B cell (primary cell): Measurements from ENCODE around the gene ALDH4A1.

Experiments
- CTCF ChIP-seq: fragments of 200-600 bp; IDR thresholded peaks from one replicate; pipeline ENCODE4 v1.8.0; 2022; ENCODE audit warnings: antibody characterized with exemption, mild to moderate bottlenecking
- EZH2 ChIP-seq: IDR thresholded peaks from 2 replicates; pipeline ENCODE4 v1.6.1; 2012; ENCODE audit warnings: borderline replicate concordance, low read depth, mild to moderate bottlenecking, moderate library complexity, low read length; ENCODE audit not compliant: insufficient read depth, poor library complexity, severe bottlenecking

DNA sequence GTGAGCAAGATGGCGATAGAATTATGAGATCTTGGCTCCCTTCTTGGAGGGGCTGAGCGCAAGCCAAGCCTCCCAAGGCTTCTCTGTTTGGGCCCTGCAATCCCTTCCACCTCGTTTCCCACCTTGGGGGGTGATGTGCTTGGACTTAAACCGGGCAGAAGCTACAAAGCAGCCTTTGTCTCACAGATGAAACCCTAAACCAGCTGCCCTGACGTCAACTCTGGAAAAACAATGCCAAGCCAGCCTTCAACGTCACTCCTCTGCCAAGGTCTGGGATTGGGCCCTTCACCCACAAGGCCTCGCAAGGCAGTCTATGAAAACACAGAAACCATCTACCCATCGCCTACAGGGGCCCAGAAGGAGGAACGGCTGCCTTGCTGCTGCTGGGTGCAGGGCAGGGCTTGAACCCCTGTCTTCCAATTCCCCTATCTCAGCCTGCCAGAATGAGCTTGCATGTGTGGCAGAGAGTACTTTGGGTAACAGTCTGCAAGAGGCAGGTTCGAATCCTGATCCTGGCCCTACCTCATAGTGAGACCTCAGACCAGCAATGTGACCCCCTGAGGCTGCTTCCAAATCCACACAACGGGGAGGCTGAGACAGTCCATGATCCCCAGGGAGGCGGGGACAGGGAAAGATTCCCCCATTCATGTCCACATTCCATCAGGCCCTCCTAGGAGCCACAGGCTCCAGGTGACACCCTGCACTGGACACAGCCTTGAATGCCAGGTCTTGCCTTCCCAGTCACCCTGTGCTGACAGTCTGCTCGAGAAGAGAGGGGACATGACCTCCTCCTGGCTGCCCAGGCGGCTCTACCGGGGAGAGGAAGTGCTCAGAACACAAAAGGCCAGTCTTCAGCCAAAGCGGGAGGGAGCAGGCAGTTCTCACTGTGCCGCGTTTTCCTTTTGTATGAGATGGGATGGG is 39.1 kb upstream of the ALDH4A1 start:
- TF ChIP-seq CTCF = no peak
- no peak for TF ChIP-seq EZH2
